LNCAP (cell line): ENCODE results near the gene SSH2.

Source experiments
- CTCF ChIP-seq: fragments of 450-650 bp; IDR thresholded peaks from 2 replicates; pipeline ENCODE4 v1.5.1; 2017; ENCODE audit warnings: mild to moderate bottlenecking

Gene SSH2

DNA sequence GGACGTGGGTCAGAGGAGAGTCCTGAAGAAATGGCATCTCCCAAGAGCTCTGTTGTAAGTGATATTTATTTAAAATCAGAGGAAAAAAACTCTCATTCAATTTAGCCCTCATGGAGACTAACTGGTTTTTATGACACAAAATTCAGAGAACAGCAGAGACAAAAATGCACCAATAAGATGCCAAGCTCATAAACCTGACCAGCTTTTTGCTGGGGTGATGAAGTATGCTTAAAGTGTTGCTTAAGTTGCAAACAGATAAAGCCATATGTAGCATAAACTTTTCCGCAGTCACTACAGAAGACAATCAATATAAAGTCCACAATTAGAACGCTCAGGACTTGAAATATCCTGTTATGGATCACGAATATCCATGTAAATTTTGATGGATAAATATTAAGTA lies 183.4 kb downstream of the SSH2 start:
- TF ChIP-seq CTCF: no peak

DNA sequence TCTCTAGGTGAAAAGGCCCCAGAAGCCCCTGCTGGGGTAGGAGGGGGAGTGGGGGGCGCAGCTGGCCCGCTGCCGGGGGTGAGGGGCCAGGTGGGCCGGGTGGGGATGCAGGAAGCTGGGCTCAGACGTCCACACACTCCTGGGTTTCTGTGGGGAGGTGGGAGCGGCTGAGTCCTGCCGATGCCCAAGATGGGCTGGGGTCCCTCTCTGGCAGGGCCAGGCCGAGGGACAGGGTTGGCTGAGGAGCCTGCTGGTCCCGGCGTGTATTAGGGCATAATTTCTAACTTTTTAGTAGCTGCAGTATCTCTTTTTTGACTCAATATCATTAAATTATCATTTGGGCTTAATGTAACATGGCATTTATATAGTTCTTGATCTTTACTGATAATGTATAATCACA lies 185.9 kb downstream of the SSH2 start:
- no peak for TF ChIP-seq CTCF

DNA sequence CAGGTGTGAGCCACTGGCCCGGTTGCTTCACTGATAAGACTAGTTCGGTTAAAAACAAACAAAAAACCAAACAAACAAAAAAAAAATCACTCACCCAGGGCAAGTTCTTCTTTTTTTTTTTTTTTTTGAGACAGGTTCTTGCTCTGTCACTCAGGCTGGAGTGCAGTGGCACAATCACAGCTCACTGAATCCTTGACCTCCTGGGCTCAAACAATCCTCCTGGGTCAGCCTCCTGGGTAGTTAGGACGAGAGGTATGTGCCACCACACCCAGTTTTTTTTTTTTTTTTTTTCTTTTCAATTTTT lies 187.9 kb downstream of the SSH2 start:
- no peak for TF ChIP-seq CTCF

GRCh38 chr17:29740017-29740416 lies 190.0 kb downstream of the SSH2 start:
- TF ChIP-seq CTCF: no peak

- TF ChIP-seq CTCF: no peak
Measured at GRCh38 chr17:29734640-29735039, 195.4 kb downstream of the SSH2 start.

DNA sequence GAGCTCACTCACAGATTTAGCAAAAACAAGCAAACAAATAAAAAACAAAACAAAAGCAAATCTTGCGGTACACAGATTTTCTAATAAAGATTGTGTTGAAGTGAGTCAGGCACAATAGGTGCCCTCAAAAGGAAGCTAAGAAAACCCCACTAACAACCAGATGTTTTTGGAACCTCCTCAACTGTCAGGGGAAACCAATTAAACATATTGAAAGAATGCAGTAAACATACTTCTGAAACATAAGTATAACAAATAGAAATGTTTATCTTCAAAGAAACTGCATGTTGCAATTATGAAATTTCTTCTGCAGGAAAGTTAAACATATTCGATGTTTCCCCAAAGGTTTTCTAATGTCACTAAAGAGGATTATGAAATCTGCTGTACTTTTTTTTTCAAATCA lies 196.9 kb downstream of the SSH2 start:
- no peak for TF ChIP-seq CTCF

DNA sequence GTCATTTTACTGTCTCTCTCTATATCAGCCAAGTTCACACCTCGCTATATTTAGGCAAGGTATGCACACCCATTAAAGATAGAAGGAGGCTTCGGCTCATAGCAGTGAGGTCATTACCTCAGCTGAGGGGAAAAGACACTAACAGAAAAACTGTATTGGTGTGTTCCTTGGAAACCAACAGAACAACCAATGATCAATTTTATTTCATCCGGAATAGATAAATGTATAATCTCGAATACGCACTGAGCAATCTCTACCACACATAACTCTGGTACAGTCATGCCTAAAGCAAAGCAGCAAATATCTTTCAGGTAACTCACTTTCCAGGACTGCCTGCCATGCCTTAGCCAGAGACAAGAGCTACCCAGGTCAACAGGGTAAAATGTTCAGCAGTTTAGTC lies 197.4 kb downstream of the SSH2 start:
- no peak for TF ChIP-seq CTCF

GRCh38 chr17:29732209-29732608 lies 197.8 kb downstream of the SSH2 start:
- no peak for TF ChIP-seq CTCF
